Measurements from ENCODE around the gene CLDN3. TPM values are rescaled to one million over a fixed set of nuclear protein-coding genes. Genes with fewer than 3 reads are reported as not detected.
"Not testable (repeated sequence)": the region's sequence is repeated elsewhere in the genome, so short reads cannot be mapped to it uniquely, and the experiment has no call there.

The CLDN3 gene
- total RNA-seq, 1 experiment from 2014 or later = 122 TPM

GRCh38 chr7:73723813-73724212 lies 46.3 kb downstream of the CLDN3 start:
- intact Hi-C loops (cut with micrococcal nuclease; ENCODE audit: unreplicated experiment) = loop anchor here (2.0 kb wide), 1 partner anchor 117 kb away; no protein-coding TSS in a partner anchor
- H3K4me1 Mint-ChIP-seq (ENCODE audit: low read depth, unreplicated experiment) = no peaks in the 10 kb centered on the region
- no peaks in the 10 kb centered on the region for H3K9me3 Mint-ChIP-seq (ENCODE audit: low read depth, unreplicated experiment)
- TF ChIP-seq, protein P1, sequence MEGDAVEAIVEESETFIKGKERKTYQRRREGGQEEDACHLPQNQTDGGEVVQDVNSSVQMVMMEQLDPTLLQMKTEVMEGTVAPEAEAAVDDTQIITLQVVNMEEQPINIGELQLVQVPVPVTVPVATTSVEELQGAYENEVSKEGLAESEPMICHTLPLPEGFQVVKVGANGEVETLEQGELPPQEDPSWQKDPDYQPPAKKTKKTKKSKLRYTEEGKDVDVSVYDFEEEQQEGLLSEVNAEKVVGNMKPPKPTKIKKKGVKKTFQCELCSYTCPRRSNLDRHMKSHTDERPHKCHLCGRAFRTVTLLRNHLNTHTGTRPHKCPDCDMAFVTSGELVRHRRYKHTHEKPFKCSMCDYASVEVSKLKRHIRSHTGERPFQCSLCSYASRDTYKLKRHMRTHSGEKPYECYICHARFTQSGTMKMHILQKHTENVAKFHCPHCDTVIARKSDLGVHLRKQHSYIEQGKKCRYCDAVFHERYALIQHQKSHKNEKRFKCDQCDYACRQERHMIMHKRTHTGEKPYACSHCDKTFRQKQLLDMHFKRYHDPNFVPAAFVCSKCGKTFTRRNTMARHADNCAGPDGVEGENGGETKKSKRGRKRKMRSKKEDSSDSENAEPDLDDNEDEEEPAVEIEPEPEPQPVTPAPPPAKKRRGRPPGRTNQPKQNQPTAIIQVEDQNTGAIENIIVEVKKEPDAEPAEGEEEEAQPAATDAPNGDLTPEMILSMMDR (IDR thresholded peaks at IDR 0.05; ENCODE audit: unreplicated experiment) = no peak
- no peaks in the 10 kb centered on the region for H3K27me3 Mint-ChIP-seq (ENCODE audit: unreplicated experiment)
- H3K4me3 Mint-ChIP-seq (ENCODE audit: low read depth, unreplicated experiment) = no peak overlapping the region
- H3K36me3 Mint-ChIP-seq (ENCODE audit: insufficient read depth, unreplicated experiment) = peaks cover 11% of the 10 kb centered on the region
- CTCF ChIA-PET = interaction anchor here (0.8 kb wide), 1 partner anchor 117 kb away, joined by 4 read pairs; no protein-coding TSS in a partner anchor
- no peak overlapping the region for H3K27ac Mint-ChIP-seq (ENCODE audit: unreplicated experiment)
- BruUV-seq (replicated peaks) = no TSS peak
- no peak for DNase-seq

DNA sequence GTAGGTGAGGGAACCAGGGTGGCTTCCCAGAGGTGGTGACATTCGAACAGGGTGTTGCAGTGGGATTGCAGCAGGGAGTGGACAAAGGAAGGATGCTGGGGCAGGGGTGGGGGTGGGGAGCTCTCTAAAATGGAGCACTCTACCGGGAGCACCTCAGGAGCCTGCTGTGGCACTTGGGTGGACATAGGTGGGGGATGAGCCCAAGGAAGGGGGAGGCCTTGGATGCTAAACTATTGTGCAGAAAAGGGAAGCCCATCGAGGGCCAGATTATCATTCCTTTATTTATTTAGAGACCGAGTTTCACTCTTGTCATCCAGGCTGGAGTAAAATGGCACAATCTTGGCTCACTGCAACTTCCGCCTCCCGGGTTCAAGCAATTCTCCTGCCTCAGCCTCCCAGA lies 47.3 kb downstream of the CLDN3 start:
- Mint-ChIP-seq H3K9me3 (ENCODE audit: low read depth, unreplicated experiment) (no peaks in the 10 kb centered on the region), H3K4me3 (ENCODE audit: low read depth, unreplicated experiment) (no peak overlapping the region), H3K36me3 (ENCODE audit: insufficient read depth, unreplicated experiment) (peaks cover 21% of the 10 kb centered on the region), H3K4me1 (ENCODE audit: low read depth, unreplicated experiment) (peaks cover 4% of the 10 kb centered on the region), H3K27me3 (ENCODE audit: unreplicated experiment) (no peaks in the 10 kb centered on the region), H3K27ac (ENCODE audit: unreplicated experiment) (no peak overlapping the region)
- TF ChIP-seq, protein P1 (IDR thresholded peaks at IDR 0.05; ENCODE audit: unreplicated experiment) = no peak
- no TSS peak for BruUV-seq (replicated peaks)
- no peak for DNase-seq
- CTCF ChIA-PET = no interaction called here
- intact Hi-C loops (cut with micrococcal nuclease; ENCODE audit: unreplicated experiment) = no loop called here

GRCh38 chr7:73722182-73722581 lies 47.9 kb downstream of the CLDN3 start:
- BruUV-seq (replicated peaks); H3K27ac Mint-ChIP-seq (ENCODE audit: unreplicated experiment); H3K4me1 Mint-ChIP-seq (ENCODE audit: low read depth, unreplicated experiment); H3K9me3 Mint-ChIP-seq (ENCODE audit: low read depth, unreplicated experiment); H3K27me3 Mint-ChIP-seq (ENCODE audit: unreplicated experiment); intact Hi-C loops (cut with micrococcal nuclease; ENCODE audit: unreplicated experiment); CTCF ChIA-PET; DNase-seq; H3K4me3 Mint-ChIP-seq (ENCODE audit: low read depth, unreplicated experiment): not testable (repeated sequence)
- H3K36me3 Mint-ChIP-seq (ENCODE audit: insufficient read depth, unreplicated experiment) = peaks cover 25% of the 10 kb centered on the region

DNA sequence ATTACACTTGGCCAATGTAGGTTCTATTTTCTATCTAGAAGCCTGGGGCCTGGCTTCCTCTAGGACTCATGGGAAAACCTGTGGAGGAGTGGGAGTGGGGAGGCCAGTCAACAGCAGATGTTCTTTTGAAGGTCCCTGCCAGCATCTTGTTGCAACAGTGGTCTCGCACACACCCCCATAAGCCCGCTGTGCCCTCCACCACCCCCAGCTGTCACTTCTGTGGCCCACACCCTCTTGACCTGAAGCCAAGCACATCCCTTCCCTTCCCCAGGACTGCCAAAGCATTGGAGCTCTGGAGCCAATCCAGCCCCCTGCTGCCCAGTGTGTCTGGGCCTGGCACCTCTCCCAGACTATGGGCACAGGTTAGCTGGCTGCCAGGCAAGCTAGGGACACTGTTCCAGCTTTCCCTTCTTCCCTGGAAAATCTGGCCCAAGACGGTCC lies 48.7 kb downstream of the CLDN3 start:
- TF ChIP-seq, protein P1 (IDR thresholded peaks at IDR 0.05; ENCODE audit: unreplicated experiment) = no peak
- intact Hi-C loops (cut with micrococcal nuclease; ENCODE audit: unreplicated experiment) = no loop called here
- Mint-ChIP-seq H3K27ac (ENCODE audit: unreplicated experiment) (no peak overlapping the region), H3K9me3 (ENCODE audit: low read depth, unreplicated experiment) (no peaks in the 10 kb centered on the region), H3K27me3 (ENCODE audit: unreplicated experiment) (no peaks in the 10 kb centered on the region), H3K36me3 (ENCODE audit: insufficient read depth, unreplicated experiment) (peaks cover 30% of the 10 kb centered on the region), H3K4me1 (ENCODE audit: low read depth, unreplicated experiment) (peaks cover 13% of the 10 kb centered on the region), H3K4me3 (ENCODE audit: low read depth, unreplicated experiment) (peak overlapping the region; percentile 17)
- no TSS peak for BruUV-seq (replicated peaks)
- CTCF ChIA-PET = interaction anchor here (0.8 kb wide), 1 partner anchor 85 kb away, joined by 3 read pairs; no protein-coding TSS in a partner anchor
- no peak for DNase-seq

- H3K36me3 Mint-ChIP-seq (ENCODE audit: insufficient read depth, unreplicated experiment) = peaks cover 36% of the 10 kb centered on the region
- H3K27me3 Mint-ChIP-seq (ENCODE audit: unreplicated experiment); intact Hi-C loops (cut with micrococcal nuclease; ENCODE audit: unreplicated experiment); CTCF ChIA-PET; BruUV-seq (replicated peaks); DNase-seq; H3K9me3 Mint-ChIP-seq (ENCODE audit: low read depth, unreplicated experiment): not testable (repeated sequence)
- H3K4me1 Mint-ChIP-seq (ENCODE audit: low read depth, unreplicated experiment) = peaks cover 17% of the 10 kb centered on the region
- H3K27ac Mint-ChIP-seq (ENCODE audit: unreplicated experiment) = peak overlapping the region; percentile 70
- H3K4me3 Mint-ChIP-seq (ENCODE audit: low read depth, unreplicated experiment) = peak overlapping the region; percentile 59
Observed at GRCh38 chr7:73720443-73720842, 49.6 kb downstream of the CLDN3 start.

Data from Calu3 (cell line).